GM18526 (cell line): ENCODE measurements around the gene PRM3.

Experiments
- POLR2A ChIP-seq: IDR thresholded peaks from 3 replicates; pipeline ENCODE4 v1.6.1; 2011; ENCODE audit not compliant: insufficient read length; ENCODE audit errors: extremely low read depth

PRM3 gene

GRCh38 chr16:11296706-11297491 is 23.5 kb upstream of the PRM3 start:
- no peak for TF ChIP-seq POLR2A

GRCh38 chr16:11296351-11296705 is 22.9 kb upstream of the PRM3 start:
- TF ChIP-seq POLR2A, result no peak

GRCh38 chr16:11295672-11296071 is 22.2 kb upstream of the PRM3 start:
- no peak for TF ChIP-seq POLR2A

GRCh38 chr16:11292076-11292748 is 18.8 kb upstream of the PRM3 start:
- TF ChIP-seq POLR2A, result no peak

GRCh38 chr16:11291091-11291703 is 17.8 kb upstream of the PRM3 start:
- TF ChIP-seq POLR2A, result no peak

- no peak for TF ChIP-seq POLR2A
Observed at GRCh38 chr16:11290102-11290893, 16.9 kb upstream of the PRM3 start.

GRCh38 chr16:11289202-11289601 is 15.8 kb upstream of the PRM3 start:
- no peak for TF ChIP-seq POLR2A

GRCh38 chr16:11285842-11286241 is 12.4 kb upstream of the PRM3 start:
- TF ChIP-seq POLR2A, result no peak

GRCh38 chr16:11283820-11284248 is 10.4 kb upstream of the PRM3 start:
- TF ChIP-seq POLR2A, result no peak

- no peak for TF ChIP-seq POLR2A
Observed at GRCh38 chr16:11280616-11281522, 7.4 kb upstream of the PRM3 start, which contains the start of gene PRM1. Gene PRM1, minus strand, starts transcription at chr16:11281330. Its CDS starts 92 bp downstream, at chr16:11281238.

- no peak for TF ChIP-seq POLR2A
Observed at GRCh38 chr16:11278681-11279628, 5.5 kb upstream of the PRM3 start.

GRCh38 chr16:11277607-11278337 is 4.3 kb upstream of the PRM3 start:
- no peak for TF ChIP-seq POLR2A
